ENCODE data around the gene PPP1R37. TPM values are rescaled to one million over a fixed set of nuclear protein-coding genes. Genes with fewer than 3 reads are reported as not detected.

Gene PPP1R37
- total and polyA plus RNA-seq, 2 of the 13 experiments (the other 11 are each of a cell fraction or from before 2014, with no cell fraction given): 9.0 to 14.3 TPM

GRCh38 chr19:45115809-45116615 is 23.0 kb downstream of the PPP1R37 start:
- ATAC-seq (no peak; the same call in 2 of the 3 replicates), FAIRE-seq (no peak), DNase-seq (ENCODE audit: low spot score) (no peak)
- Histone ChIP-seq H3K9me3 (ENCODE audit: low read length) (no peaks in the 10 kb centered on the region), H3K4me1 (ENCODE audit: insufficient read depth, low read length) (peaks cover 37% of the 10 kb centered on the region), H3K27ac (ENCODE audit: extremely low read length, insufficient read depth, low read length) (no peak overlapping the region), H3K4me2 (ENCODE audit: low read depth, low read length) (no peak overlapping the region), H3K27me3 (ENCODE audit: control insufficient read depth in 1 of 2, insufficient read depth in 2 of 2, low read length in 2 of 2) (no peaks in the 10 kb centered on the region), H3K4me3 (replicated peaks in 1 of 3; ENCODE audit: insufficient read depth in 1 of 3, low read depth in 2 of 3, low read length in 3 of 3) (no peak overlapping the region), H3K36me3 (replicated peaks in 1 of 2; ENCODE audit: control insufficient read depth in 1 of 2, insufficient read depth in 2 of 2, low read length in 2 of 2) (peaks cover 0 to 2% of the 10 kb centered on the region in 2 experiments; a peak in 2 of 5 replicates), H4K20me1 (ENCODE audit: insufficient read depth, low read length) (peaks cover 19% of the 10 kb centered on the region), H3K79me2 (ENCODE audit: insufficient read depth, low read length) (peaks cover 78% of the 10 kb centered on the region), H2AFZ (ENCODE audit: low read length) (no peak overlapping the region), H3K9ac (ENCODE audit: insufficient read depth, low read depth, low read length) (no peak overlapping the region)
- intact Hi-C loops (cut with micrococcal nuclease; ENCODE audit: unreplicated experiment): no loop called here
- in situ Hi-C loops (cut with HindIII; ENCODE audit: extremely low pct_ligation_motif_present, low pct_unique_long_range_greater_than_20kb): no loop called here
- no peak for TF ChIP-seq WIZ (CRISPR knock-in tag; IDR thresholded peaks at IDR 0.05)
- no peak for TF ChIP-seq ZNF12 (CRISPR knock-in tag; IDR thresholded peaks at IDR 0.05)
- TF ChIP-seq CTCF (CRISPR knock-in tag; IDR thresholded peaks at IDR 0.05): peak; percentile 25
- POLR2A ChIA-PET: interaction anchor here (1.6 kb wide), 1 partner anchor 9 kb away, joined by 4 read pairs; no protein-coding TSS in a partner anchor
- BruUV-seq (replicated peaks): no TSS peak
- 95% methylated on average over 12 of the region's 21 CpGs for WGBS (ENCODE audit: low lambda C conversion rate)
- CTCF ChIA-PET (ENCODE audit: low intra/inter-chr PET ratio, low total read pairs): no interaction called here

DNA sequence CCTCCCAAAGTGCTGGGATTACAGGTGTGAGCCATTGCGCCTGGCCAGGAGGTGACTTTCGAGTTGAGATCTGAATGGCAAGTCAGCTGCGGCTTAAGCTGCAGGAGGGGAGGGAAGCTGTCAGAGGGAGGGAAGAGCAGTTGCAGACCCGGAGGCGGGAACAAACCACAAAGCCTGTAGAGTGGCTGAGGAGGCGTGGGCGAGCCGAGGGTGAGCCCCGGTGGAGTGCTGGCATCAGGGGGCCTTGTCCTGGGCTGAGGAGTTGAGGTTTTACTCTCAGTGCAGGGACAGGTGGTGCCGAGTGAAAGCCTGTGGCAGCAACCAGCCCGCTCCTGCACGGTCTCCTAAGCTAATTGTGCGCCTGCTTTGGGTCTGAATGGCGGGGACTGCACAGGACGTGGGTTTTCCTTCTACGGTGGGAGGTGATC is 24.2 kb downstream of the PPP1R37 start:
- in situ Hi-C loops (cut with HindIII; ENCODE audit: extremely low pct_ligation_motif_present, low pct_unique_long_range_greater_than_20kb): no loop called here
- no peak overlapping the region for H3K9ac ChIP-seq (ENCODE audit: insufficient read depth, low read depth, low read length)
- POLR2A ChIA-PET: interaction anchor here (1.6 kb wide), 1 partner anchor 8 kb away, joined by 4 read pairs; no protein-coding TSS in a partner anchor
- intact Hi-C loops (cut with micrococcal nuclease; ENCODE audit: unreplicated experiment): no loop called here
- FAIRE-seq (no peak), DNase-seq (ENCODE audit: low spot score) (no peak), ATAC-seq (no peak)
- H4K20me1 ChIP-seq (ENCODE audit: insufficient read depth, low read length): peaks cover 19% of the 10 kb centered on the region
- peaks cover 0 to 2% of the 10 kb centered on the region in 2 experiments; a peak in 2 of 5 replicates for H3K36me3 ChIP-seq (replicated peaks in 1 of 2; ENCODE audit: control insufficient read depth in 1 of 2, insufficient read depth in 2 of 2, low read length in 2 of 2)
- H3K4me3 ChIP-seq (replicated peaks in 1 of 3; ENCODE audit: insufficient read depth in 1 of 3, low read depth in 2 of 3, low read length in 3 of 3): no peak overlapping the region
- 92% methylated on average over 9 of the region's 16 CpGs for WGBS (ENCODE audit: low lambda C conversion rate)
- H3K27me3 ChIP-seq (ENCODE audit: control insufficient read depth in 1 of 2, insufficient read depth in 2 of 2, low read length in 2 of 2): no peaks in the 10 kb centered on the region
- no peak overlapping the region for H2AFZ ChIP-seq (ENCODE audit: low read length)
- peaks cover 32% of the 10 kb centered on the region for H3K4me1 ChIP-seq (ENCODE audit: insufficient read depth, low read length)
- no TSS peak for BruUV-seq (replicated peaks)
- no peak overlapping the region for H3K4me2 ChIP-seq (ENCODE audit: low read depth, low read length)
- H3K27ac ChIP-seq (ENCODE audit: extremely low read length, insufficient read depth, low read length): no peak overlapping the region
- CTCF ChIA-PET (ENCODE audit: low intra/inter-chr PET ratio, low total read pairs): no interaction called here
- peaks cover 78% of the 10 kb centered on the region for H3K79me2 ChIP-seq (ENCODE audit: insufficient read depth, low read length)
- H3K9me3 ChIP-seq (ENCODE audit: low read length): no peaks in the 10 kb centered on the region
- TF ChIP-seq RXRB (CRISPR knock-in tag; IDR thresholded peaks at IDR 0.05; ENCODE audit: borderline replicate concordance): no peak
- TF ChIP-seq ZNF292 (CRISPR knock-in tag; IDR thresholded peaks at IDR 0.05; ENCODE audit: borderline replicate concordance, low read depth): no peak
- TF ChIP-seq TCF7 (IDR thresholded peaks at IDR 0.05; ENCODE audit: low read depth): no peak
- TF ChIP-seq SIN3B (IDR thresholded peaks at IDR 0.05; ENCODE audit: low read length): no peak
- no peak for TF ChIP-seq ARID5B (CRISPR knock-in tag; IDR thresholded peaks at IDR 0.05)
- TF ChIP-seq, protein P1, sequence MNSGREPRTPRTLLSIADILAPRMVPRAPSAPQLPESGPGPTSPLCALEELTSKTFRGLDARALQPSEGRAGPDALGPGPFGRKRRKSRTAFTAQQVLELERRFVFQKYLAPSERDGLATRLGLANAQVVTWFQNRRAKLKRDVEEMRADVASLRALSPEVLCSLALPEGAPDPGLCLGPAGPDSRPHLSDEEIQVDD (CRISPR knock-in tag; IDR thresholded peaks at IDR 0.05; ENCODE audit: borderline replicate concordance): no peak
- TF ChIP-seq TBP (CRISPR knock-in tag; IDR thresholded peaks at IDR 0.05): no peak
- TF ChIP-seq BRD4 (CRISPR knock-in tag; IDR thresholded peaks at IDR 0.05): no peak
- no peak for TF ChIP-seq THAP11 (CRISPR knock-in tag; IDR thresholded peaks at IDR 0.05)

All from HepG2 (cell line).